Vagina (tissue), 2 donors: Measurements from ENCODE around the gene OSBPL10.

ENCODE experiments used
- POLR2AphosphoS5 ChIP-seq, 2 donors: sonication (generic); formaldehyde crosslinking; IDR thresholded peaks; one replicate each; pipeline ENCODE4 v1.9.0; 2017; ENCODE audit warnings: antibody characterized with exemption in 2 of 2, mild to moderate bottlenecking in 2 of 2, low read depth in 1 of 2; ENCODE audit not compliant: insufficient read depth in 1 of 2
- TF ChIP-seq, protein P1 (sequence below), 3 experiments: fragments of 450-650 bp in 2 of 3; fragments of 200-600 bp in 1 of 3; sonication (generic) in 1 of 3; IDR thresholded peaks; one replicate each; pipeline ENCODE4 v1.5.1; 2017 to 2019; ENCODE audit warnings: antibody characterized with exemption in 3 of 3, mild to moderate bottlenecking in 2 of 3, moderate library complexity in 2 of 3

DNA sequence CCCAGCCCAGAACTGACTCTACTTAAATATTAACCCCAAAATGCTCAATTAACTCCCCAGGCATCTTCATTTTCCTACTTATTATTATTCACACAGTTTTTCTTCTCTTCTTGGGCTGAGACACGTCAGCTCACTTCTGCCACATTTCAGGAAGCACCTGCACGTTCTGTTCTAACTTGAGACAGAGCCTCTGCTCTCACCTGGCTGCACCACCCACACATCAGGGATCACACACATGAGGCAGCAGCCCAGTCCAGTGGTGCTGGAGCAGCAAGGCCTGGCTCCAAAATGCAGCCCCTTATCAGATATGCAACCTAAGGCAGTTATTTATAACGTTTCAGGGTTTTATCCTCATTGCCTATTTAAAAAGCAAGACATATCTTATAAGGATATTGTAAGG, 127.5 kb downstream of the OSBPL10 start:
- TF ChIP-seq, protein P1, sequence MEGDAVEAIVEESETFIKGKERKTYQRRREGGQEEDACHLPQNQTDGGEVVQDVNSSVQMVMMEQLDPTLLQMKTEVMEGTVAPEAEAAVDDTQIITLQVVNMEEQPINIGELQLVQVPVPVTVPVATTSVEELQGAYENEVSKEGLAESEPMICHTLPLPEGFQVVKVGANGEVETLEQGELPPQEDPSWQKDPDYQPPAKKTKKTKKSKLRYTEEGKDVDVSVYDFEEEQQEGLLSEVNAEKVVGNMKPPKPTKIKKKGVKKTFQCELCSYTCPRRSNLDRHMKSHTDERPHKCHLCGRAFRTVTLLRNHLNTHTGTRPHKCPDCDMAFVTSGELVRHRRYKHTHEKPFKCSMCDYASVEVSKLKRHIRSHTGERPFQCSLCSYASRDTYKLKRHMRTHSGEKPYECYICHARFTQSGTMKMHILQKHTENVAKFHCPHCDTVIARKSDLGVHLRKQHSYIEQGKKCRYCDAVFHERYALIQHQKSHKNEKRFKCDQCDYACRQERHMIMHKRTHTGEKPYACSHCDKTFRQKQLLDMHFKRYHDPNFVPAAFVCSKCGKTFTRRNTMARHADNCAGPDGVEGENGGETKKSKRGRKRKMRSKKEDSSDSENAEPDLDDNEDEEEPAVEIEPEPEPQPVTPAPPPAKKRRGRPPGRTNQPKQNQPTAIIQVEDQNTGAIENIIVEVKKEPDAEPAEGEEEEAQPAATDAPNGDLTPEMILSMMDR (IDR thresholded peaks at IDR 0.05) = no peak
- TF ChIP-seq POLR2AphosphoS5 (IDR thresholded peaks at IDR 0.05; ENCODE audit: insufficient read depth in 1 of 2, low read depth in 1 of 2) = no peak
